ENCODE results near the gene LIPC.

Gene LIPC

GRCh38 chr15:58438111-58438510 is 6.3 kb downstream of the LIPC start:
- no peak for DNase-seq

- peak; percentile 49 for DNase-seq
Measured at GRCh38 chr15:58438956-58439355, 7.2 kb downstream of the LIPC start.

DNA sequence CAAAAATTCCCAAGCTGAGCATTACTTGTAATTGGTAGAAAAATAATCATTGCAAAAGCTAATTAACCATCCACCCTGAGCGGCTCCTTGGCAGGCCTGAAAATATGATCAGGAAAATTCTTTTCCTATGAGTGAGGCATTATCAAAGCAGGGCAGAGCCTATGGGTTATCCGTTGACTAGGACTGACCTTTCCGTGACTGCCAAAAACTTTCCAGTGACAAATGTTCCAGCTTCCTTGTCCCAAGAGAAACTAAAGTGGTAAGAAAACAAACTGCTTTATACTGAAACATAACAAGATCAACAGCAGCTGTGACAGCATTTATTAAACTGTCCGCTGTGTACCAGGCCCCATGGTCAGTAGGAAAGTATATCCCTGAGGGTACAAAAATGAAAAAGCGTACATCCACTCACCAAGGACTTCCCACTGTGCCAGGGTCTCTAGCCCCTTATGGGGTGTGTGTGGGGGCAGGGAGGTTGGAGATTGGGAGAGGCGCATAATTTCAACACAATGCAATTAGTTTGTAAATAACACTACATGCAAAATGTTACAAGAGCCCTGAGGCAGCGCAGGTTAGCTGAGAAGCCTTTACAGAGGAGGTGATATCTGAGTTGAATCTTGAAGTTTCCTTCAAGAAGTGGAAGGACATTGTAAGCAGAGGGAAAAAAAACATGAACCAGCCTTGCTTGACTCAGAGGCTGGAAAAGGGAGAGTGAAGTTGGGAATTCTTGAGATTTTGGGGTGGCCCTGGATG is 8.5 kb downstream of the LIPC start:
- no peak for DNase-seq

- DNase-seq = no peak
Measured at GRCh38 chr15:58440922-58441321, 9.1 kb downstream of the LIPC start.

GRCh38 chr15:58441376-58442070 is 9.7 kb downstream of the LIPC start:
- no peak for DNase-seq

DNA sequence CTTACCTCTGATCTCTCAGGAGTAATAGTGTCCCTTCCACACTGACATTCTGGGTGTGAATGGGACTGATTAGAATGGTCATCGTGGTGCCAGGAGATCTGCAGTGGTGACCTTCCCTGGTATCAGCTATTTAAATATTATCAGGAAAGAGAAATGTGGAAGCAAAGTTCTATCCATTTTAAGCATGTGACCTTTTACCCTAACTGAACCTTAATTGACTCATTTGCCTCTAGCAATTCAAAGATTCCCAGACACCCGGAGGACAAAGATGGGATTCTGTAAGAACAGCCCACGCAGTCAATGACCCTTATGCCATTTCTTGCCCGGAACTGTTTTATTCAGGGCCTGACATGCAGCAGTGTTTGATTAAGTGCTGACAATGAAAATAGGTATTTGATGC is 10.3 kb downstream of the LIPC start:
- no peak for DNase-seq

- DNase-seq = no peak
Measured at GRCh38 chr15:58443308-58443707, 11.5 kb downstream of the LIPC start.

- DNase-seq = no peak
Measured at GRCh38 chr15:58444056-58444455, 12.3 kb downstream of the LIPC start.

DNA sequence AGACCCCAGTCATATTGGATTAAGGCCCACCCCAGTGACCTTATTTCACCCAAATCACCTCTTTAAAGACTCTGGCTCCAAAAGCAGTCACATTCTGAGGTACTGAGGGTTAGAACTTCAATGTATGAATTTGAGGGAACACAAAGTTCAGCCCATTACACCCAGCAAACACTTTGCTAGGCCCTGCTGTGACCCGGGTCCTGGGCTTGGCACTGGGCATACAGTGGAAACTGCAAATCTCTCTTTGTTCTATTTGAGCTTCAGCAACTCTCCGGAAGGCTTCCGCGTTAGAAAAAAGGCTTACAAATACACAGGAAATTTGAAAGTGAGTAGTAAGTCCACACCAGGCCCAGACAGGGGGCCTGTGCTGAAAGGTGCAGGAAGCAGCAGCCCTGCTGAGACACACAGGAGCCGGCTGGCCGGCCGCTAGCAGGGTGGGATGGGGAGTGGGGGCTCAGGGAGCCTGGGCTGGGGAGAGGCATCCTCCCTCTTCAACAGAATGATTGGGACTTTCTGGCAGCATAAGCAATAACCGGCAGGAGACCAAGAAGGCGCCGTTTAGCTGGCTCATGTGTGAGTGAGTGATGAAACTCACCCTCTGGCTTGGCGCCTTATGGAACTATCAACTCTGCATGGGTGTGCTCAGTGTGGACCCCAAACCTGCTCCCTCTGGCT is 13.0 kb downstream of the LIPC start:
- DNase-seq = no peak

GRCh38 chr15:58445865-58446264 is 14.1 kb downstream of the LIPC start:
- no peak for DNase-seq

DNA sequence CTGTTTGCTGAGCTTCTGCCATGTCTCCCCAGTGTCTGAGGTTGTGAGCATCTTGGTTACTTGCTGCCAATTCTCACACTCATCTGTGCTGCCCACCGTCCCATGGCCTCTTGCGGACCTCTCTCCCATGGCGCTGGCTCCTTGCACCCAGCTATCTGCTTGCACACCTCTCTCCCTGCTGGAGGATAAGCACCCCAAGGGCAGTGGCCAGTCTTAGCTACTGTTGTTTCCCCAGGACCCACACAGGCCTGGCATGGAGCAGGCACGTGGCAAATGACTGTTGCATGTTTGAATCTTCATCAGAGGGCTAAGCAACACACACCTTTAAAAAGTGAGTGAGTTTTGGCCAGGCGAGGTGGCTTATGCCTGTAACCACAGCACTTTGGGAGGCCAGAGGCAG is 14.7 kb downstream of the LIPC start:
- DNase-seq = no peak

DNA sequence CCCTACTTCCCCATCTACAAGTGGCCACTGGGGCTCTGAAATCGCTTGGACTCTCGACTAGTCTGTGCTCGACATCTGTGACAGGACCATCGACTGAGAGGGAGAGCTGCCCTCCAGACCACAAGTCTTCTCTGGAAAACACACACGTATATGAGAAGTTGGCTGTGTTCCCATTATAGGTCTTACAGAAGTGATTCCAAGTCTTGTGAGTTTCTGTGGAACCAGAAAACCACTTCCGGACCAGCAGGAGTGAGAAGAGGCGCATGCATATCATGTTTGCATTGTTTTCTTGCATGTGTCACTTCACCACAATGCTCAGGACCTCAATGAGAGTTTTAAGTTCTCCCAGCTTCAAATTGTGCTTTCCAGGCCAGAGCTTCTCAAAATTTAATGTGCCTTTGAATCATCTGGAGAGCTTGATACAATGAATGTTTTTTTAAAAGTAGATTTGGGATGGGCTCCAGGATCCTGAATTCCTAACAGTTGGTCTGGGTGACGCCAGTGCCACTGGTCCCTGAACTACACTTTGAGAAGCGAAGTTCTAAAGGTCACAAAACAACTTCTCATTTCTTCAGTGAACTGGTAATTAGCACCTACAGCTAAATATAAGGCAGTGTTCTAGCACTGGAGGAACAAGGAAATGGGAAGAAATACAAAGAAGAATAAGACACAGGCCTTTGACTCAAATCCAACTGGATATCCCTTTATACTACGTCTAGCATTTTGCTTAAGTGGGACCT is 15.7 kb downstream of the LIPC start:
- DNase-seq = no peak

GRCh38 chr15:58448331-58448730 is 16.5 kb downstream of the LIPC start:
- no peak for DNase-seq

- no peak for DNase-seq
Measured at GRCh38 chr15:58448906-58449305, 17.1 kb downstream of the LIPC start.

DNA sequence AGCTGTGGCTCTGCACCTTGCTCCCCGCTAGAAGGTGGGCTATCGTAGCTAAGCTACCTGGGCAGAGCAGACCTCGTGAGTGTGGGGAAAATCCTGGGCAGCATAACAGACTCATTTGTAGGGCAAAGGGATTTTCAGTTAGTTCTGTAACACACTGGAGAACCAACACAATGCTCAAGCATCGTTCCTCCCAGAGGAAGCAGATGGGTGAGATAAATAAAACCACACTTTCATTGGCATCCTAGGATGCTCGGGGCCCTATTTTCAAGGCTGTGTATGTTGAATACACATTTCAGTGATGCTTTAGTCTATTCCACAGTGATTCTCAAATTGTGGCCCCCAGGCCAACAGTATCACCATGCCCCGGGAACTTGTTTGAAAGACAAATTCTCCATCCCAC is 20.0 kb downstream of the LIPC start:
- no peak for DNase-seq

DNA sequence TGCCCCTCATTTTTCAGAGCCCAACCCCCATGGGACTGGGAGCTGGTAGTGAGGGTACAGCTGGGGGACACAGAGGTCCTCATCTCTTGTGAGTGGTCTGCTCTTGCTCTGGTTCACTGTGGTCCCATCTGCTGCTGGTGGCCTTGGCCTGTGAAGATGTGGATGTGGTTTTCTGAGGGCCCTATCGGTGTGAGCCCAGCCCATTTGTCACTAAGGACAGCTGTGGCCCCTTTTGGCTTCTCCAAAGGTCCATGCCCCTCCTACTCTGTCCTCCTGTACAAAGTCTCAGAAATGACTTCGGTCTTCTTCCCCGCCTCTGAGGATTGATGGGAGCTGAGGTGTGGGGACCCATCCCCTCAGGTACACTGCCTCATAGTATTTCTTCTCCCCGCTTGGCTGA is 21.0 kb downstream of the LIPC start:
- no peak for DNase-seq

DNA sequence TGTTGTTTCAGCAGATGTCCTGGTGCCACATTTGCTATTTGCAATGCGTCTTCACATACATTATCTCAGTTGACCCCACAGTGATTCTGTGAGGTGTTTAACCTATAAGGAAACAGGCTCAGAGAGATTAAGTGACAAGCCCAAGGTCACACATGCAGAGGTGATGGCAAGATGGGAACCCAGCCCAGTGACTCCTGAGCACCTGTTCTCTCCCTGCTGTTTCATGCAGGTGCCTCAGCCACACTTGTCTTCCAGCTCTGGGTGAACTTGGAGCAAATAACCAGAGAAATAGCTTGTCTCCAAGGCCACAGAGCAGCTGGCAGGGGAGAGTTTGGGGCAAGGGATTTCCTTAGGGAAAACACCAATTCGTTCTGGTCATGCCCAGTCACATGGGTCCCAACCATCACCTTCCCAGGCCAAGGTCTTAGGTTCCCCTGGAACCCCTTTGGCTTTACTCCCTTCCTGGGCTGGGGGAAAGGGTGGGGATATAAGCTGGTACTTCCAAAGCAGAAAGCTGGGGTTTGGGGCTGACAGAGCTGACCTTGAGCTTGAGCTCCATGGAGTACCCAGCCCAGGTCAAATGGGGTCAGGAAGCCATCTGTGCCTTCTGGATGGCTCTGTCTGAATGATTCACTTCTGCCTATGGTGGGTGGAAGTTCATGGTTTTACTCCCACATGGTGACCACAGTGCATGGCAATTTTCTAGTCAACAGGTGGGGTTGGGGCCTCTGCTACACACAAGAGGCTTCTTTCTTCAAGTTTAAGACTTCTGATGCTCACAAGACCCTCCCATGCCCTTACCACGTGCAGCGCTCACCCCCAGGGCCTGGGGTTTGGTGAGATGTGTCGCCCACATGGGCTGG is 22.4 kb downstream of the LIPC start:
- DNase-seq = no peak

DNA sequence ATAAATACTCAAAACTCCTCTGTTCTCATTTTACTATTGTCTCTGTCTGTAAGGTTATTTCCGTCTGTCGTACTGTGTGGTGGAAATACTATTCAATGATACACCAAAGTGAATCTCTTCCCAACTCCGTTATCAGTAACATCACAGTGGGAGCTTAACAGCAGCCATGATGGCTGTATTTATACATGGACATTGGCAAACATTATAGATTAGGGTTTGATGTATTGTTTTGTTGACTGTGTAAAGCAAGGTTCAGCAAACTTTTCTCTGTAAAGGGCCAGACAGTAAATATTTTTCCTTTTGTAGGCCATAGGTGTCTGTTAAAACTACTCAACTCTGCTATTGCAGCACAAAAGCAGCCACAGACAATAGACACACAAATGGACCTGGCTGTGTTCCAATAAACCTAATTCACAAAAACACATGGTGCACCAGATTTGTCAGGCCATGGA is 23.2 kb downstream of the LIPC start:
- DNase-seq = no peak

- DNase-seq = no peak
Measured at GRCh38 chr15:58457466-58457965, 25.7 kb downstream of the LIPC start.

DNA sequence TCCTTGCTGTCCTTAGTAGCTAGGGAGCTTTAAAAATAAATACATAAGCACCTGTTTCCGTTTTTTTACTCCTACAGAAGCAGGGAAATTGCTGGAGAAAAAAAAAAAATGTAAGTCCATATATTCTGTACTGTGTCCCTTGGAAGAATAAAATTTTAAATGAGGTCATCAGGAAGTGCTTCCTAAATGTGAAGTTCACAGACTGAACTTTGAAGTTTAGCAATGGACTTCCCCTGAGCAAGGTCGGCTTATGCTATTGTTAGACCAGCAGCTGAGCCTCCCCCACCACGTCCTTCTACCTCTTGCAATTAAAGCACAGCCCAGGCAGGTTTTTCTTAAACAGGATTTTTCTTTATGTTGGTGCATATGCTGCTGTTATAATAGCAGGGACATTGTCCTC is 26.3 kb downstream of the LIPC start:
- no peak for DNase-seq

GRCh38 chr15:58459045-58459444 is 27.3 kb downstream of the LIPC start:
- DNase-seq = no peak

DNA sequence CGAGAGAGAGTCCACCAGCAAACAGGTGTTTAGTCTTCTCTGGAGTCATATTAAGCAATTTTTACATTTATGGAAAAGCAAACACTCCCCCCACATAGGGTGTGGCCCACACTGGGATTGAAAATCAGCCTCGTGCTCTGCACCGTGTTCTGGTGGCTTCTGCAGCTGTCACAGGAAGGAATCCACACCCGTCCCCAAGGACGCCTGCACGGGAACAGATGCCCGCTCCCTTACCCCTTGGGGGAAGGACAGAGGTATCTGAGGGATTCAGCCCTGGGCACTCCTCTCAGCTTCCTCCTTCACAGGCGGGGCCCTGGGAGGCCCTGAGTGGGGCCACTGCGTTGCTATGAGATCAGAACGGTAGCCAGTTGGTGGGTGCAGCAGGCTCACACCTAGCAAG is 27.8 kb downstream of the LIPC start:
- no peak for DNase-seq

All from CD4-positive, alpha-beta T cell treated with Interleukin-21 for 1 hour (primary cell).